Activated naive CD8-positive, alpha-beta T cell treated with anti-CD3 and anti-CD28 coated beads, Interleukin-2, amount 50 U/mL, for 16 hours (primary cell): ENCODE results near the gene MEGF6.

Experiments used
- DNase-seq: peaks from one replicate; pipeline ENCODE4 v3.0.0-alpha.2; 2020; ENCODE audit warnings: low read depth, low spot score

Gene MEGF6

DNA sequence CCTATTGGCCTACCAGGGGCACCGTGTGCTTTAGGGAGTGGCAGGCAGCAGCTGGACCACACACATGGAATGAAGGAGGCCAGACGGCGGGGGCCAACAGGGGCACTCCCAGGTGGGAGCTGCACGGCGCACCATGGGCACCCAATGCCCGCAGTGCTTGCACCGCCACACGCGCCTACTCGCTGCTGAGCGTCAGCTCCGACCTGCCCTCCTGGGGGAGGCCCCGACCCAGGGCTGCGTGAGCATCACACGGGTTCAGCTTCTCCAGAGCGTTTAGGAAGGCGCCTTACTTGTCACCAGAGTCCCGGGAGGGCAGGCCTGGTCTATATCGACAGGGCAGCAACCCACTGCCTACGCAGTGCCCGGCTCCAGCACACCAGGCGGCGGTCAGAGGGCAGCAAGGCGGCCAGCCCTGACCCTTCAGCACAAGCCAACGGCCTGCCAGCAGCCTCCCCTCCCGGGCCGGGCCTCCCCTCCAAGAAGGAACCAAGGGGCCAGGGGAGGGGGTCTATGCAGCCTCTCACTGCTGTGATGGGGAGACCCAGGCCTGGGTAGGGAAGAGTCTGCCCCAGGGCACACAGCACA, 91.9 kb downstream of the MEGF6 start:
- DNase-seq, result no peak

- DNase-seq, result no peak
Observed at GRCh38 chr1:3518756-3519155, 92.6 kb downstream of the MEGF6 start.

DNA sequence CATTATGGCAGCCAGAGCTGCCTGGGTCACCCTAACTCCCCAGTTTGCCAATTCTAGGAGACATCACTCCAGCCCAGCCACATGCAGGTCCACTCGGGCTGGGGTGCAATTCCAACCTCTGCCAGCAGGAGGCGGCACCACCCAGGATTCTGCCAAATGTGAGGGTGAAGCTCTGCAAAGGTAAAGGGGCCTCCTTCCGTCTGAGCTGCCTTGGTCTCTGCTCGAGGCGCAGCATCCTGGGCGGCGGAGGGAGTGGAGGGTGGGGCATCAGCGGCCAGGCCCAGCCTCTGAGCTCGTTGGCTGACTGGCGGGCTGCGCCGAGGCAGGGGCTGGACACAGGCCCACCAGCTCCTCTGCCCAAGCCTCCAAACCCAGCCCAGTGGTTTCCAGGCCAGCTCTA, 93.1 kb downstream of the MEGF6 start:
- DNase-seq, result no peak

- DNase-seq, result no peak
Observed at GRCh38 chr1:3516911-3517675, 94.2 kb downstream of the MEGF6 start.

DNA sequence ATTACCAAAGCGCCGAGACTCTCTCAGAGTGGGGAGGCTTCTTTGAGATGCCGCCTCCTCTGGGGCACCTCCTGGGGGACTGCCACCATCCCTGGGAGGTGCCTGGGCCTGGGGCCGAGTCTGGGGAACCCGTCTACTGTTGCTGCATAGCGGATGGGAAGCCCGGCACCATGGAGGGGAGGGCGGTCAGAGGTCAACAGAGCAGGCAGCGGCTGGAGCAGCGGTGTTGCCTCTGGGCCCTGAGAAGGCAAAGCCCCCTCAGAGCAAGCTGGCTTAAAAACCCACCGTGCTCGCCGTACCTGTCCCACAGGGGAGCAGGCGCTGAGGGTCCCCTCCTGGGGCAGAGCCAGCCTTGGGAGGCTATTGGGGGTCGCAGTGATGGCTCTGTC, 94.8 kb downstream of the MEGF6 start:
- no peak for DNase-seq

DNA sequence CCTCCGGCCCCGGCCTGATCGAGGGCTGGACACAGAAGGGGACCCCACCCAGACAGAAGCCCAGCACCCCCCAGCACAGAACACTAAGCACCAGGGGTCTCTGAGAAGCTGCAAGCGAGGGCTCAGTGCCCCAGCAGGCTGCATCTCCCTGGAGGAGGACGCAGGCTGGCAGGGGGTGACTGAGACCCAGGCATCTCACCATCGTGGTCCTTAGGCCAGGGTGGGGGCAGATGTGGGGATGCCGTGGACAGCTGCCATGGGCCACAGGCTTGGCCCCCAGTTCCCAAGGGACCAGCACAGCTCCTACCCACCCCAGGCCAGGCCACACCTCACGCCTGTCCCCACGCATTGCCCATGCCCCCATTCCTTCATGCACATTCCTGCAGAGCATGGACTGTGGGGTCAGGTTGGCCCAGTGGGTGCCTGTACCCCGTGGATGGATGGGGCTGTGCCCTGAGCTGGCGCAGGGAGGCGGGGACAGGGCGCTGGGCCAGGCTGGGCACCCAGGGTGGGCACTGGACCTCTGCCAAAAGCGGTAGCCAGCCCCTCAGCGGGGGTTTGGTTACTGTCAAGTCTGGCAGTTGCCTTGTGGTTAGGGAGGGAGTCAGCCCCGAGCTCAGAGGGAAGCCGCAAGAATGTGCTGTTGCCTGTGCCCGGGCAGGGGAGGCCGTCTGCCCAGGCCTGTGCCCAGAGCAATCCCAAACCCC, 95.4 kb downstream of the MEGF6 start:
- DNase-seq, result no peak

DNA sequence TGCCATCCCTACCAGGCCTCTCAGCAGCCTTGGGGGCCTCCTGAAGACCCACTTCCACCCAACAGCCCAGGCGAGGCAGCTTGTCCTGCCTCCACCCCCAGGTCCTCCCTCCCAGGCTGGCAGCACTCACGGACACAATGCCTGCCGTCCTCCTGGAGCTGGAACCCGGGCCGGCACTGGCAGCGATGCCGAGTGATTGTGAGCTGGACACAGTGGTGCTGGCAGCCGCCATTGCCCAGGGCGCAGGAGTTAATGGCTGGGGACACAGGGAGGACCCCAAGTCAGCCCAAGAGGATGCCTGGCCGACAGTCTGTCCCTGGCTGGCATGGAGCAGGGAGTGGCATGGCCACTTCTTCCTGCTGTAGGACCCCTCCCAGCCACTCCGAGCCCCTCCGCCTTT, 96.0 kb downstream of the MEGF6 start:
- no peak for DNase-seq

- no peak for DNase-seq
Observed at GRCh38 chr1:3514404-3514803, 96.9 kb downstream of the MEGF6 start.

- no peak for DNase-seq
Observed at GRCh38 chr1:3511856-3512255, 99.5 kb downstream of the MEGF6 start.

DNA sequence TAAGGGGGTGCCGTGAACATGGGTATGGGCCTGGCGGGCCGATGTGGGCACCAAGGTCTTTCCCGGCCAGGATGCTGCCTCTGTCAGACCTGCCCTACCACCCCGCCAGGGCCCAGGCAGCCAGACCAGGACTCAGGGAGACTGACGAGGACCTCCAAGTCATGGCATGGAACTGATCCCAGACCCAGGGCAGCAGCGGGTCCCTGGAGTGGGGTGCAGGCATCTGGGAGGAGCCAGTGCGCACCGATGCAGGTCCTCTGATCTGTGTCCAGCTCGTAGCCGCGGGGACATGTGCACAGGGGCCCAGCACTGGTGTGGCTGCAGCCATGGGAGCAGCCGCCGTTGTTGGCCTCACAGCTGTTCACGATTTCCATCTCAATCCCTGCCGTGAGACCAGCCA, 100.0 kb downstream of the MEGF6 start:
- no peak for DNase-seq

GRCh38 chr1:3510956-3511250, 100.4 kb downstream of the MEGF6 start:
- DNase-seq, result no peak

GRCh38 chr1:3510136-3510955, 101.0 kb downstream of the MEGF6 start:
- no peak for DNase-seq

- no peak for DNase-seq
Observed at GRCh38 chr1:3509721-3510120, 101.6 kb downstream of the MEGF6 start.

GRCh38 chr1:3508757-3509415, 102.4 kb downstream of the MEGF6 start:
- no peak for DNase-seq

DNA sequence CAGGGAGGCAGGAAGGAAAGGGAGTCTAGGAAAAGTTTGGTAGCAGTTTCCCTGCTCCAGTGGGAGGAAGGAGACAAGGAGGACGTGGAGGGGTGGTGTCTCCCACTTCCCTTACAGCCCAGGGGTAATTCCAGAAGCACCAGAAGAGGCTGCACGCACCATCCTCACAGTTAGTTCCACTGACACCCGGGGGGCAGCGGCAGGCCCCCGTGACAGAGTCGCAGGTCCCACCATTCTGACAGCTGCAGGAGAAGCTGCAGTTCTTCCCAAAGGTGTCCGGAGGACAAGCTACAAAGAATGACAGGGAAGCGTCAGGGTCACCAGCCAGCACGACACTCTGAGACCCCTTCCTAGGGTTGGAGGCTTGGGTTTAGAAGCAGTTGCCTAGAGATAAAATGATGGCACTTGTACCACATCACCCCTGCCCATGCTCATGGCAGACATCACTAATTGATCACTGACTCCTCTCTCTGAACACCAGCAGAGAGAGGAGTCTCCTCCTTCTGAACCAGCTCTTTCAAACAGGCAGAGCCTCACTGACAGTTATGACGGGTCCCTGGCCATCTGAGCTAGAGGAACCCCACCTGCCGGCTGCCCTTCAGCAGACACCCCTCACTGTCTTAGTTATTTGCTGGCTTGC, 103.6 kb downstream of the MEGF6 start:
- no peak for DNase-seq

GRCh38 chr1:3506943-3507342, 104.4 kb downstream of the MEGF6 start:
- no peak for DNase-seq

DNA sequence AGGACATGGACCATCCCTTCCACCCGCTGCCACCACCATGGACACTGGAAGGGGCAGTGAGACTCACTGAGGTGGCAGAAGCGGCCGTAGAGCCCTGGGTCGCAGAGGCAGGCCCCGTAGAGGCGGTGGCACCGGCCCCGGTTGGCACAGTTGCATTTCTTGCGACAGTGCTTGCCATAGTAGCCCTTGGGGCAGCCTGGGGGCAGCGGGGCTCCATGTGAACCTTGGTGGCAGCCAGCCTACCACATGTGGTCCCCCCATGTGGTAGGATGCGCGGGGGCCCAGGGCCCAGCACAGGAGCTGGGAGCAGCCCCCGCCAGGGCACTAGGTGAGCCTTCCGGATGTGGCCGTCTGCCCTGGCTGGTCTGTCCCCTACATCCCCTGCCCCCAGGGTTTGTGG, 105.3 kb downstream of the MEGF6 start:
- DNase-seq, result no peak

DNA sequence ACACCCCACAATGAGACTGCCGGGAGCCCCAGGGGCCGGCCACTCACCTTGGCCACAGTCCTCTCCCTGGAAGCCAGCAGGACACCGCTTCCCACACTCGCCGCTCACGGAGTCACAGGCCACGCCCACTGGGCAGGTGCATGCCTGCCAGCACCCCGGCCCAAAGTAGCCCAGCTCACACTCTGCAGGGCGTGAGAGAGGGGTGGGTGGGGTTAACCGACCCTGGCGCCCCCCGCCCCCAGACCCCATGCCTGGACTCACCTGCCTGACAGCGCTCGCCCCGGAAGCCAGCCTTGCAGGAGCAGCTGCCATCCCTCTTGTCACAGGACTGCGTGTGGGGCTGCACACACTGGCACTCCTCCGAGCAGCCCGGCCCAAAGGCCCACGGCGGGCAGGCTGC, 106.1 kb downstream of the MEGF6 start:
- no peak for DNase-seq

- DNase-seq, result no peak
Observed at GRCh38 chr1:3504822-3505153, 106.5 kb downstream of the MEGF6 start.

- no peak for DNase-seq
Observed at GRCh38 chr1:3504151-3504821, 107.0 kb downstream of the MEGF6 start.

DNA sequence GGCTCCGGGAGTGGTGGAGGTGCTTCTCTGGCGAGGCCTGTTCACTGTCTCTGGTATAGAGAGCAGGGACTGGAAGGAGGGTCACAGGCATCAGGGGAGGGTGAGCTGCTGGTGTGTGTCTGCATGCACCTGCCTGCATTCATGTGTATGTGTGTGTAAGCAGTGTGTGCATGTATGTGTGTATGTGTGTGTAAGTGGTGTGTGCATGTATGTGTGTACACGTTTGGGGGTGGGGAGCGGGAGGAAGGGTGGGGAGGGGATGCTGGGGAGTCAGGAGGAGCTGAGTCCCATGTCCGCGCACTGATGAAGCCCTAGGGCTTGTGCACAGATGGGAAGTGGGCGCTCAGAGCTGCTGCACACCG, 107.8 kb downstream of the MEGF6 start:
- DNase-seq, result no peak
